IMR-90 (cell line): ENCODE data around the gene RAET1E.

Source experiments
- BHLHE40 ChIP-seq: fragments of 150-350 bp; IDR thresholded peaks from 2 replicates; pipeline ENCODE4 v1.6.1; 2016; ENCODE audit warnings: mild to moderate bottlenecking, low read depth, low read length
- CEBPB ChIP-seq: IDR thresholded peaks from 2 replicates; pipeline ENCODE4 v1.6.1; 2012; ENCODE audit warnings: low read depth, low read length, improper control_type of control experiment
- CTCF ChIP-seq: conservative IDR thresholded peaks from 2 replicates; pipeline ENCODE4 v1.5.1; 2012; ENCODE audit warnings: mild to moderate bottlenecking, low read depth, low read length, improper control_type of control experiment
- ELK1 ChIP-seq: fragments of 150-350 bp; IDR thresholded peaks from 2 replicates; pipeline ENCODE4 v1.6.1; 2016; ENCODE audit warnings: low read depth, mild to moderate bottlenecking, low read length, moderate library complexity, borderline replicate concordance
- MAZ ChIP-seq: IDR thresholded peaks from 2 replicates; pipeline ENCODE4 v1.6.1; 2012; ENCODE audit warnings: low read depth, mild to moderate bottlenecking, low read length, improper control_type of control experiment, moderate library complexity, borderline replicate concordance
- MXI1 ChIP-seq: IDR thresholded peaks from 2 replicates; pipeline ENCODE4 v1.6.1; 2012; ENCODE audit warnings: low read depth, mild to moderate bottlenecking, low read length, moderate library complexity, borderline replicate concordance
- POLR2A ChIP-seq: IDR thresholded peaks from 2 replicates; pipeline ENCODE4 v1.6.1; 2012; ENCODE audit warnings: mild to moderate bottlenecking, low read depth, low read length
- RFX5 ChIP-seq: IDR thresholded peaks from 2 replicates; pipeline ENCODE4 v1.8.0; 2012; ENCODE audit warnings: low read depth, mild to moderate bottlenecking, low read length, moderate library complexity
- SMC3 ChIP-seq: fragments of 150-350 bp; IDR thresholded peaks from 2 replicates; pipeline ENCODE4 v1.6.1; 2016; ENCODE audit warnings: low read depth, mild to moderate bottlenecking, antibody characterized with exemption, low read length, moderate library complexity

- TF ChIP-seq CTCF (no peak), SMC3 (no peak), POLR2A (no peak), ELK1 (no peak), BHLHE40 (no peak), RFX5 (no peak), CEBPB (no peak), MXI1 (no peak), MAZ (no peak)
These were observed 12.0 kb downstream of the RAET1E start for GRCh38 chr6:149885888-149886287.
